ENCODE data around the gene PRCP.

GRCh38 chr11:82810738-82811137 is 89.5 kb downstream of the PRCP start:
- no peak for TF ChIP-seq CTCF (IDR thresholded peaks at IDR 0.05; ENCODE audit: insufficient read depth, low read depth, low read length)
- no peak for TF ChIP-seq EZH2 (IDR thresholded peaks at IDR 0.05; ENCODE audit: insufficient read depth, low read length)

All from astrocyte (in vitro differentiated cells and primary cell).